ENCODE measurements around the gene TMEM272. TPM values are rescaled to one million over a fixed set of nuclear protein-coding genes. Genes with fewer than 3 reads are reported as not detected.

TMEM272 gene
- total and polyA plus RNA-seq, 9 of the 15 experiments (the other 6 are each of a cell fraction or from before 2014, with no cell fraction given), result 0.04 to 0.16 (median 0.06) TPM; not detected in 2

DNA sequence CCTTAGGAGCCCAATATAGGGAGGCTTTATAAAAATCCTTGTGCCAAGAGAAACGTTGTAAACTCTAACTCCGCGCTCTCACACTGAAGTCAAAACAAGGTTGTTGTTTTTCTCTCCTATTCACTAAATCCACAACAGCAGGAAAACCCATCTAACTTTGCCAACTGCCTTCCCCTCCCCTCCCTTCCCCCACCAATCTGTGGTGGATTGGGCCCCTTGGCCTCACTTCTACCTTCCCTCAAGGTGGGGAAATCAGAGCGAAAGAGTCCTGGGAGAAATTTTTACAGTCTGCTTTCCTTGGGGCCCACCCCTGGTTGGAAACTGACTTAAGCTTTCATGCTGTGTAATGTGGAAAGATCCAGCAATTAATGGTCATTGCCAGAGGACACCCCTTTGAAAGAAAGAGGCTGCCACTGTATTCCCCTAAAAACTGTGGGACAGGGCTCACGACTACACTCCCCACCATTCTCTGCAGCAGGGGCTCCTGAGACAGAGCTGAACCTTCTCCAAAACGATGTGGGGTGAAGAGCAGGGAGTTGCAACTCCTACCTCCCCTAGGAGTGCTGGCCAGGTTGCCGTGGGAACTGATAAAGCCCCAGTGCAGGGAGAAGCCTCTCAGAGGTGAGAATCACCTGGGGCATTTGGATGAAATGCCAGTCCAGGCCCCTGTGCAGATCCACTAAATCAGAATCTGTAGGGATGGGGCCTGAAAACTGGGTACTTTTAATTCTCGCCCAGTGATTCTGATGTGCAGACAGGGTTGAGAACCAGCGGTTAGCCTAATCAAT lies 42.2 kb downstream of the TMEM272 start:
- no peaks in the 10 kb centered on the region for H3K9me3 ChIP-seq (replicated peaks; ENCODE audit: control insufficient read depth, insufficient read depth, low read depth, low read length)
- ATAC-seq, result no peak
- peak overlapping the region; percentile 90 for H3K4me2 ChIP-seq (ENCODE audit: insufficient read depth, low read length)
- H3K9ac ChIP-seq (ENCODE audit: insufficient read depth in 1 of 2, low read depth in 2 of 2, low read length in 2 of 2), result peak overlapping the region; percentile 96 to 97; a peak in 2 of 4 replicates
- H3K36me3 ChIP-seq (ENCODE audit: control insufficient read depth, insufficient read depth, low read length), result no peaks in the 10 kb centered on the region
- H3K27me3 ChIP-seq (ENCODE audit: control insufficient read depth in 2 of 2, insufficient read depth in 2 of 2, low read length in 2 of 2), result peaks cover 0 to 5% of the 10 kb centered on the region in 2 experiments; a peak in 2 of 5 replicates
- no peak for TF ChIP-seq FUS (optimal IDR thresholded peaks at IDR 0.05; ENCODE audit: low read depth, low read length)
- peak; percentile 9 for TF ChIP-seq KDM5B (IDR thresholded peaks at IDR 0.05; ENCODE audit: insufficient replicate concordance, low read depth, low read length)
- peak; percentile 45; the same call in 1 of the 2 replicates for TF ChIP-seq RFX1 (IDR thresholded peaks at IDR 0.05)
- H3K79me2 ChIP-seq (ENCODE audit: control insufficient read depth, insufficient read depth, low read length), result peaks cover 7% of the 10 kb centered on the region; the same call in 1 of the 3 replicates
- CTCF ChIA-PET (ENCODE audit: low intra/inter-chr PET ratio), result interaction anchor here (0.5 kb wide), 1 partner anchor 1773 kb away, joined by 4 read pairs; no protein-coding TSS in a partner anchor
- H3K4me3 ChIP-seq, result peak overlapping the region; percentile 74
- no peak for FAIRE-seq
- DNase-seq (ENCODE audit: extremely low read depth in 1 of 4, low spot score in 3 of 4), result no peak
- H3K4me1 ChIP-seq (replicated peaks in 1 of 2; ENCODE audit: control insufficient read depth in 2 of 2, insufficient read depth in 2 of 2, low read length in 2 of 2), result peaks cover 18 to 27% of the 10 kb centered on the region in 2 experiments; a peak in 4 of 5 replicates
- H3K9me1 ChIP-seq (ENCODE audit: control insufficient read depth, insufficient read depth, low read length), result no peaks in the 10 kb centered on the region
- H4K20me1 ChIP-seq (replicated peaks; ENCODE audit: control insufficient read depth, insufficient read depth, low read length), result no peaks in the 10 kb centered on the region
- TSS peak; percentile 66 for BruUV-seq (replicated peaks)
- in situ Hi-C loops (cut with MboI), result no loop called here
- H2AFZ ChIP-seq (ENCODE audit: low read depth, low read length), result peak overlapping the region; percentile 88
- peak overlapping the region; percentile 95 for H3K27ac ChIP-seq (ENCODE audit: extremely low read depth, low read depth, low read length)
- WGBS (ENCODE audit: insufficient coverage, low coverage, missing lambda C conversion rate), result 42% methylated on average over 9 of the region's 9 CpGs
- POLR2A ChIA-PET, result interaction anchor here (0.5 to 0.8 kb wide), 5 partner anchors 10 to 362 kb away, joined by 3 read pairs; no protein-coding TSS in a partner anchor
- intact Hi-C loops (cut with micrococcal nuclease), result no loop called here

DNA sequence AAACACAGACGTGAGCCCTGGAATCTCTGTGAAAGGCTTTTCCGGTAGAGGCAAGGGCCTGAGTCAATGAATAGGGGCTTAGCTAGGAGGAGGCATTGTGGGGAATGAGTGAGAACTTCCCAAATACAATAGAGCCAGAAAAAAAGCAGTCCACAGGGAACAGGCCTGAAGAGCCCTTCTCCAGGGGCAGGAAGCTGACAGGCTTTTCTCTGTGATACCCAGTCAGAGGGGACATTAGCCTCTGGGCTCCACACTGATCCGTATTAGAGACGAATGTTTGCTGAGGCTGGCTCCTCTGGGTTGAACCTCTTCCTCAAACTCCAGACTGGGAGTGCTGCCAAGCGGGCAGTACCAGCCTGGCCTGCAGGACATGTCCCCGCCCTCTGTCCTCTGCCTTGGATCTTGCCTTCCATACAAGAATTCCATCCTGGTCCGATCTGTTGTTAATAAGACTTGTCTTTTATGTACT lies 43.3 kb downstream of the TMEM272 start:
- Histone ChIP-seq H2AFZ (ENCODE audit: low read depth, low read length) (no peak overlapping the region), H3K4me1 (replicated peaks in 1 of 2; ENCODE audit: control insufficient read depth in 2 of 2, insufficient read depth in 2 of 2, low read length in 2 of 2) (peaks cover 17 to 23% of the 10 kb centered on the region in 2 experiments; a peak in 4 of 5 replicates), H3K4me2 (ENCODE audit: insufficient read depth, low read length) (no peak overlapping the region), H4K20me1 (replicated peaks; ENCODE audit: control insufficient read depth, insufficient read depth, low read length) (no peaks in the 10 kb centered on the region), H3K27ac (ENCODE audit: extremely low read depth, low read depth, low read length) (no peak overlapping the region), H3K79me2 (ENCODE audit: control insufficient read depth, insufficient read depth, low read length) (peaks cover 7% of the 10 kb centered on the region; the same call in 1 of the 3 replicates), H3K9me1 (ENCODE audit: control insufficient read depth, insufficient read depth, low read length) (no peaks in the 10 kb centered on the region), H3K27me3 (ENCODE audit: control insufficient read depth in 2 of 2, insufficient read depth in 2 of 2, low read length in 2 of 2) (peaks cover 0 to 5% of the 10 kb centered on the region in 2 experiments; a peak in 2 of 5 replicates), H3K9me3 (replicated peaks; ENCODE audit: control insufficient read depth, insufficient read depth, low read depth, low read length) (no peaks in the 10 kb centered on the region), H3K4me3 (no peak overlapping the region), H3K36me3 (ENCODE audit: control insufficient read depth, insufficient read depth, low read length) (no peaks in the 10 kb centered on the region), H3K9ac (ENCODE audit: insufficient read depth in 1 of 2, low read depth in 2 of 2, low read length in 2 of 2) (no peak overlapping the region)
- no peak for ATAC-seq
- no peak for DNase-seq (ENCODE audit: extremely low read depth in 1 of 4, low spot score in 3 of 4)
- intact Hi-C loops (cut with micrococcal nuclease), result no loop called here
- 81% methylated on average over 6 of the region's 7 CpGs for WGBS (ENCODE audit: insufficient coverage, low coverage, missing lambda C conversion rate)
- CTCF ChIA-PET (ENCODE audit: low intra/inter-chr PET ratio), result no interaction called here
- in situ Hi-C loops (cut with MboI), result no loop called here
- no TSS peak for BruUV-seq (replicated peaks)
- POLR2A ChIA-PET, result interaction anchor here (1.2 to 1.6 kb wide), 2 partner anchors 351 to 465 kb away, joined by 3 to 5 read pairs; no protein-coding TSS in a partner anchor
- FAIRE-seq, result no peak
- TF ChIP-seq ZNF324 (CRISPR knock-in tag; IDR thresholded peaks at IDR 0.05), result no peak
- TF ChIP-seq, protein P1, sequence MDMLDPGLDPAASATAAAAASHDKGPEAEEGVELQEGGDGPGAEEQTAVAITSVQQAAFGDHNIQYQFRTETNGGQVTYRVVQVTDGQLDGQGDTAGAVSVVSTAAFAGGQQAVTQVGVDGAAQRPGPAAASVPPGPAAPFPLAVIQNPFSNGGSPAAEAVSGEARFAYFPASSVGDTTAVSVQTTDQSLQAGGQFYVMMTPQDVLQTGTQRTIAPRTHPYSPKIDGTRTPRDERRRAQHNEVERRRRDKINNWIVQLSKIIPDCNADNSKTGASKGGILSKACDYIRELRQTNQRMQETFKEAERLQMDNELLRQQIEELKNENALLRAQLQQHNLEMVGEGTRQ (CRISPR knock-in tag; IDR thresholded peaks at IDR 0.05), result no peak
- no peak for TF ChIP-seq HIVEP1 (CRISPR knock-in tag; IDR thresholded peaks at IDR 0.05)
- TF ChIP-seq TEAD1 (CRISPR knock-in tag; IDR thresholded peaks at IDR 0.05), result no peak
- no peak for TF ChIP-seq LEF1 (IDR thresholded peaks at IDR 0.05)
- TF ChIP-seq, protein P2, sequence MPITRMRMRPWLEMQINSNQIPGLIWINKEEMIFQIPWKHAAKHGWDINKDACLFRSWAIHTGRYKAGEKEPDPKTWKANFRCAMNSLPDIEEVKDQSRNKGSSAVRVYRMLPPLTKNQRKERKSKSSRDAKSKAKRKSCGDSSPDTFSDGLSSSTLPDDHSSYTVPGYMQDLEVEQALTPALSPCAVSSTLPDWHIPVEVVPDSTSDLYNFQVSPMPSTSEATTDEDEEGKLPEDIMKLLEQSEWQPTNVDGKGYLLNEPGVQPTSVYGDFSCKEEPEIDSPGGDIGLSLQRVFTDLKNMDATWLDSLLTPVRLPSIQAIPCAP (CRISPR knock-in tag; IDR thresholded peaks at IDR 0.05; ENCODE audit: borderline replicate concordance), result no peak
- TF ChIP-seq CBFA2T2 (conservative IDR thresholded peaks at IDR 0.05), result no peak
